GM18508 (cell line): ENCODE results near the gene MARCHF7.

Experiments used
- ATAC-seq: cut with Tn5 transposase; IDR thresholded peaks from one replicate; pipeline ENCODE4 v1.9.1; 2021; ENCODE audit warnings: moderate number of reproducible peaks; ENCODE audit not compliant: insufficient read depth, unreplicated experiment

MARCHF7 gene

DNA sequence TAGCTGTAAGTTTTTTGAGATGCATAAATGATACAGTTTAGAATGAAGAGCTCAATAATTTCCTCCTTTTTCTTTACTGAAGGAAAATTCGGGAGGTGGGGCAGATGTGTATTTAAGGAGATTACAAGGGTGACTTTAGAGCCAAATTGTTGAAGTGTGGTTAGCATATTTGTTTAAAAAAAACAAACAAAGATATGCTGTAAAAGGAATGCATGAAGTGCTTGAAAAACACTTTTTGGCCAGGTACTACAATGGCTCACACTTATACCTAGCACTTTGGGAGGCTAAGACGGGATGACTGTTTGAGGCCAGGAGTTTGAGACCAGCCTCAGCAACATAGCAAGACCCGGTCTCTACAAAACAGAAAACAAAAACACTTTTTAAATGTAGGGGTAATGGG is 47.3 kb downstream of the MARCHF7 start:
- ATAC-seq: no peak

DNA sequence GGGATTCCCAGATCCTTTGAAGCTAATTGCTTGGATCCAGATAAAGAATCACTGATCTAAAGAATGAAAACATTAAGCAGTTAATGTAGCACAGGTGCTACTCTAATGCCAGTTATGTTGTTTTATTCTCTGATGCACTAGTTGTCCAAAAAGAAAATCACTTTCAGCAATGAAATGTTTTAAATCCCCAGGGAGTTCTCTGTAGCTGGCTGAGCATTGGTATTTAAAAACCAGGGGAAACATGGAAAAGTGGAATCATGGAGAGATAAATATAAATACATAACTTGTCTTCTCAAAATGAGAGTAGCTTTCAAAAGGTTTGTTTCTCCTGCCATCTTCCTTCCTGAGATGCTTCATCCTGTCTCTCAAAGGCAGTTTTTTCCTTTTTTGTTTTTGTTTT is 48.0 kb downstream of the MARCHF7 start:
- no peak for ATAC-seq

DNA sequence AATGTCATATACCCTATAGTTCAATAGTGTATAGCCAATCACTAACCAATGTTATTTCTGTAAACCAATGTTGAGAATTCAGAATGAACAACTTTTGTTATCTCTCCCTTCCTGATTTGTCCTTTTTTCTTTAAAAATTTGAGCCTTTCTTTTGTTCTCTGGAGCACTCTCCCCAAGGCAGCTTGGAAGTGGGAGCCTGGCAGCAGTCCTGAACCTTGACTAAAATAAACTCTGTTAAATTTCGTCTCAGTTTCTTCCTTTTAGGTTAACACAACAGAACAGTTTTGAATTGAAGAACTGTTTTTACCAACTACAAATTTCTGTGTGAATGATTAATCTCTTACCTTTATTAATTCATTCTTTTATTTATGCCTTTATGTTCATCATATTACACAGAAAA is 49.8 kb downstream of the MARCHF7 start:
- no peak for ATAC-seq
